B cell (primary cell): Measurements from ENCODE around the gene TADA3. TPM values are rescaled to one million over a fixed set of nuclear protein-coding genes. Genes with fewer than 3 reads are reported as not detected.
A peak's percentile ranks its signal among the peaks of the same experiment; 100 is the strongest.

Source experiments
- ATAC-seq: fragments of 200-7000 bp; cut with Tn5 transposase; one replicate; pipeline ENCODE4 v1.10.0; 2021; ENCODE audit warnings: low read depth, mild to moderate bottlenecking, moderate number of reproducible peaks, moderate library complexity
- CTCF ChIA-PET: fragments of 350-600 bp; sonication (Branson Sonifier 250); formaldehyde crosslinking; loops from one replicate; lab custom pipeline; 2021; ENCODE audit warnings: antibody characterized with exemption, inconsistent platforms; lab: Charles Lee
- POLR2A ChIA-PET: fragments of 350-600 bp; sonication (Branson Sonifier 250); formaldehyde crosslinking; loops from one replicate; lab custom pipeline; 2021; ENCODE audit warnings: antibody characterized with exemption; lab: Charles Lee
- DNase-seq: peaks from one replicate; pipeline ENCODE4 v3.0.0; 2013
- H2AFZ ChIP-seq: 2 replicates; pipeline ENCODE4 v1.6.1; 2012; ENCODE audit warnings: mild to moderate bottlenecking, low read depth, low read length; ENCODE audit not compliant: insufficient read depth, poor library complexity, severe bottlenecking
- H3K27ac ChIP-seq, 2 donors: 1 replicate in 1 of 2; 2 replicates in 1 of 2; pipeline ENCODE4 v1.5.1; 2012 to 2013; ENCODE audit warnings: low read length in 2 of 2, mild to moderate bottlenecking in 2 of 2, moderate library complexity in 1 of 2
- H3K27me3 ChIP-seq, 4 experiments: fragments of 200-600 bp in 1 of 4; sonication (generic) in 1 of 4; replicated peaks in 1 of 4; 1 replicate in 2 of 4; 2 replicates in 2 of 4; pipeline versions ENCODE4 v1.6.1 to v1.7.0; 2013 to 2016; ENCODE audit warnings: low read length in 3 of 4, mild to moderate bottlenecking in 2 of 4, mixed read lengths in 1 of 4, moderate library complexity in 1 of 4; ENCODE audit not compliant: insufficient read depth in 4 of 4, control insufficient read depth in 3 of 4; ENCODE audit errors: control extremely low read depth in 1 of 4
- H3K36me3 ChIP-seq, 2 experiments: replicated peaks in 1 of 2; 1 replicate in 1 of 2; 2 replicates in 1 of 2; pipeline versions ENCODE4 v1.6.1 to v1.7.1; 2013; ENCODE audit warnings: low read length in 1 of 2; ENCODE audit not compliant: insufficient read depth in 2 of 2, control insufficient read depth in 1 of 2; ENCODE audit errors: control extremely low read depth in 1 of 2, extremely low read depth in 1 of 2
- H3K4me1 ChIP-seq, 2 donors: fragments of 200-600 bp in 1 of 2; sonication (generic) in 1 of 2; 1 replicate in 1 of 2; 2 replicates in 1 of 2; pipeline versions ENCODE4 v1.5.1 to v1.6.1; 2013 to 2017; ENCODE audit warnings: low read length in 2 of 2; ENCODE audit not compliant: control insufficient read depth in 2 of 2, insufficient read depth in 2 of 2
- H3K4me2 ChIP-seq: replicated peaks from 2 replicates; pipeline ENCODE3; 2012; ENCODE audit warnings: mild to moderate bottlenecking, low read depth, low read length; ENCODE audit not compliant: poor library complexity, severe bottlenecking
- H3K4me3 ChIP-seq, 5 experiments: fragments of 200-600 bp in 1 of 5; sonication (generic) in 1 of 5; 1 replicate in 3 of 5; 2 replicates in 2 of 5; pipeline versions ENCODE4 v1.5.1 to v1.7.0; 2011 to 2016; ENCODE audit warnings: low read length in 4 of 5, mild to moderate bottlenecking in 4 of 5, low read depth in 2 of 5, control low read depth in 1 of 5, moderate library complexity in 1 of 5; ENCODE audit not compliant: insufficient read depth in 1 of 5; ENCODE audit errors: control extremely low read depth in 1 of 5, extremely low read depth in 1 of 5
- H3K79me2 ChIP-seq: fragments of 200-600 bp; sonication (generic); one replicate; pipeline ENCODE4 v1.6.0; 2016; ENCODE audit warnings: low read length; ENCODE audit not compliant: control insufficient read depth, insufficient read depth
- H3K9ac ChIP-seq: fragments of 200-600 bp; sonication (generic); 2 replicates; pipeline ENCODE4 v1.6.1; 2017; ENCODE audit warnings: mild to moderate bottlenecking, low read length, moderate library complexity
- H3K9me3 ChIP-seq, 3 donors: one replicate each; pipeline versions ENCODE4 v1.6.1 to v1.7.1; 2013; ENCODE audit warnings: low read length in 2 of 3; ENCODE audit not compliant: control insufficient read depth in 2 of 3, insufficient read depth in 1 of 3; ENCODE audit errors: control extremely low read depth in 1 of 3
- H4K20me1 ChIP-seq: 2 replicates; pipeline ENCODE4 v1.6.0; 2012; ENCODE audit warnings: mild to moderate bottlenecking, low read length; ENCODE audit not compliant: insufficient read depth, control insufficient read depth, poor library complexity, severe bottlenecking
- H3K27ac Mint-ChIP-seq: one replicate; pipeline ENCODE4 v1.8.0; 2021; ENCODE audit warnings: mixed read lengths
- H3K27me3 Mint-ChIP-seq: one replicate; pipeline ENCODE4 v1.8.0; 2021; ENCODE audit warnings: mixed read lengths
- H3K4me1 Mint-ChIP-seq: one replicate; pipeline ENCODE4 v1.8.0; 2021; ENCODE audit warnings: mixed read lengths
- H3K4me3 Mint-ChIP-seq: one replicate; pipeline ENCODE4 v1.8.0; 2021; ENCODE audit warnings: mixed read lengths
- H3K9me3 Mint-ChIP-seq: one replicate; pipeline ENCODE4 v1.8.0; 2022; ENCODE audit warnings: mixed read lengths; ENCODE audit not compliant: insufficient read depth
- CTCF ChIP-seq: fragments of 200-600 bp; IDR thresholded peaks from one replicate; pipeline ENCODE4 v1.8.0; 2022; ENCODE audit warnings: antibody characterized with exemption, mild to moderate bottlenecking
- EZH2 ChIP-seq: IDR thresholded peaks from 2 replicates; pipeline ENCODE4 v1.6.1; 2012; ENCODE audit warnings: borderline replicate concordance, low read depth, mild to moderate bottlenecking, moderate library complexity, low read length; ENCODE audit not compliant: insufficient read depth, poor library complexity, severe bottlenecking
- WGBS: methylation state at CpG from one replicate; pipeline ENCODE4 v1.1.5; 2013; ENCODE audit warnings: missing lambda C conversion rate; ENCODE audit not compliant: insufficient coverage; 5-methylcytosine and 5-hydroxymethylcytosine counted together
- intact Hi-C: fragments of 100-400 bp; cut with micrococcal nuclease; formaldehyde crosslinking; loops from one replicate; pipeline ENCODE4 v1.10.0; 2022
- polyA plus RNA-seq: library from polyadenylated mRNA; depleted of rRNA; stranded (reverse); fragments of >200 nt; gene quantifications from 2 replicates; pipeline ENCODE4 v1.2.3, GENCODE V29; 2012
- total RNA-seq, 2 donors: library from RNA; stranded (reverse); fragments of 120-200 nt in 1 of 2; gene quantifications; 1 replicate in 1 of 2; 2 replicates in 1 of 2; pipeline versions ENCODE4 v1.2.3 to v1.2.4, GENCODE V29; 2013 to 2022

The TADA3 gene
- total and polyA plus RNA-seq, 2 donors (not counting 1 experiment from before 2014, with no cell fraction given) = 45.4 to 45.6 TPM

GRCh38 chr3:9797196-9797945, 5.1 kb upstream of the TADA3 start:
- TF ChIP-seq CTCF = no peak
- no peak for TF ChIP-seq EZH2
- H3K4me1 Mint-ChIP-seq = peaks cover 42% of the 10 kb centered on the region
- intact Hi-C loops = no loop called here
- Histone ChIP-seq H4K20me1 (peaks cover 77% of the 10 kb centered on the region), H3K36me3 (peaks cover 17 to 56% of the 10 kb centered on the region in 2 experiments), H3K79me2 (peaks cover 87% of the 10 kb centered on the region), H3K4me3 (no peak overlapping the region), H2AFZ (no peak overlapping the region), H3K9ac (no peak overlapping the region), H3K4me2 (no peak overlapping the region), H3K4me1 (peaks cover 41 to 46% of the 10 kb centered on the region in 2 donors), H3K27me3 (no peaks in the 10 kb centered on the region), H3K9me3 (no peaks in the 10 kb centered on the region), H3K27ac (peak overlapping the region in 1 of 2 donors; percentile 99)
- no peaks in the 10 kb centered on the region for H3K9me3 Mint-ChIP-seq
- peak overlapping the region; percentile 18 for H3K4me3 Mint-ChIP-seq
- DNase-seq = no peak
- H3K27ac Mint-ChIP-seq = peak overlapping the region; percentile 65
- ATAC-seq = no peak
- CTCF ChIA-PET = interaction anchor here (0.5 to 2.4 kb wide), 2 partner anchors 11 to 15 kb away, joined by 3 to 6 read pairs; no protein-coding TSS in a partner anchor
- 95% methylated on average over 2 of the region's 12 CpGs for WGBS
- no peaks in the 10 kb centered on the region for H3K27me3 Mint-ChIP-seq
- POLR2A ChIA-PET = interaction anchor here (0.7 kb wide), 1 partner anchor 8 kb away, joined by 5 read pairs; no protein-coding TSS in a partner anchor

- CTCF ChIA-PET = interaction anchor here (0.6 to 2.0 kb wide), 8 partner anchors 10 to 315 kb away, joined by 3 to 5 read pairs (median 5); partner anchors contain the start of gene FANCD2
- Histone ChIP-seq H3K79me2 (peaks cover 88% of the 10 kb centered on the region), H3K9ac (peak overlapping the region; percentile 10), H3K4me2 (peak overlapping the region; percentile 98), H3K9me3 (no peaks in the 10 kb centered on the region), H3K27ac (peak overlapping the region; percentile 93 to 99), H2AFZ (no peak overlapping the region), H3K36me3 (peaks cover 17 to 44% of the 10 kb centered on the region in 2 experiments), H4K20me1 (peaks cover 61% of the 10 kb centered on the region), H3K4me1 (peaks cover 52 to 64% of the 10 kb centered on the region in 2 donors), H3K27me3 (no peaks in the 10 kb centered on the region), H3K4me3 (peak overlapping the region in 1 of 5 experiments; percentile 27)
- DNase-seq (peak; percentile 86), ATAC-seq (peak; percentile 29)
- peak overlapping the region; percentile 73 for H3K4me3 Mint-ChIP-seq
- H3K4me1 Mint-ChIP-seq = peaks cover 59% of the 10 kb centered on the region
- intact Hi-C loops = loop anchor here (1.0 kb wide), 2 partner anchors 14 to 191 kb away; partner anchors contain the start of gene EMC3
- TF ChIP-seq CTCF = no peak
- TF ChIP-seq EZH2 = no peak
- no peaks in the 10 kb centered on the region for H3K27me3 Mint-ChIP-seq
- peak overlapping the region; percentile 84 for H3K27ac Mint-ChIP-seq
- WGBS = 20% methylated on average over 5 of the region's 5 CpGs
- H3K9me3 Mint-ChIP-seq = no peaks in the 10 kb centered on the region
- POLR2A ChIA-PET = interaction anchor here (0.7 to 1.4 kb wide), 9 partner anchors 12 to 422 kb away, joined by 3 to 10 read pairs (median 4); partner anchors contain the start of genes BRPF1, MTMR14, OGG1 and RPUSD3
These were observed 2.9 kb upstream of the TADA3 start for GRCh38 chr3:9795207-9795606.
